ENCODE results near the gene PAX7.

PAX7 gene

GRCh38 chr1:18719786-18720451, 89.3 kb downstream of the PAX7 start:
- Histone ChIP-seq H3K9ac (ENCODE audit: low read depth, low read length) (no peak overlapping the region), H3K9me3 (ENCODE audit: insufficient read depth, low read length, severe bottlenecking) (no peaks in the 10 kb centered on the region), H3K27me3 (ENCODE audit: insufficient read depth, low read length, poor library complexity) (peaks cover 33% of the 10 kb centered on the region), H3K27ac (ENCODE audit: low read length) (no peak overlapping the region), H3K4me1 (ENCODE audit: insufficient read depth, low read length) (no peaks in the 10 kb centered on the region), H3K4me2 (ENCODE audit: insufficient read depth, low read length) (no peak overlapping the region), H4K20me1 (ENCODE audit: insufficient read depth, low read length) (peaks cover 3% of the 10 kb centered on the region), H3K79me2 (ENCODE audit: insufficient read depth, low read length) (no peaks in the 10 kb centered on the region), H2AFZ (ENCODE audit: low read depth, low read length) (no peak overlapping the region), H3K36me3 (ENCODE audit: insufficient read depth, low read length) (no peaks in the 10 kb centered on the region), H3K4me3 (ENCODE audit: low read depth in 1 of 2, low read length in 2 of 2) (no peak overlapping the region)
- DNase-seq (no peak), ATAC-seq (ENCODE audit: insufficient read depth, low read depth) (no peak)
- no peak for TF ChIP-seq CTCF (IDR thresholded peaks at IDR 0.05; ENCODE audit: borderline replicate concordance, extremely low read depth, low read length, poor library complexity, severe bottlenecking)
- TF ChIP-seq EZH2 (IDR thresholded peaks at IDR 0.05; ENCODE audit: borderline replicate concordance, low read depth, low read length, severe bottlenecking): no peak

GRCh38 chr1:18721041-18721440, 90.4 kb downstream of the PAX7 start:
- no peaks in the 10 kb centered on the region for H3K4me1 ChIP-seq (ENCODE audit: insufficient read depth, low read length)
- no peaks in the 10 kb centered on the region for H3K9me3 ChIP-seq (ENCODE audit: insufficient read depth, low read length, severe bottlenecking)
- no peaks in the 10 kb centered on the region for H3K79me2 ChIP-seq (ENCODE audit: insufficient read depth, low read length)
- TF ChIP-seq EZH2 (IDR thresholded peaks at IDR 0.05; ENCODE audit: borderline replicate concordance, low read depth, low read length, severe bottlenecking) (no peak), CTCF (IDR thresholded peaks at IDR 0.05; ENCODE audit: borderline replicate concordance, extremely low read depth, low read length, poor library complexity, severe bottlenecking) (no peak)
- H2AFZ ChIP-seq (ENCODE audit: low read depth, low read length): no peak overlapping the region
- no peak for DNase-seq
- no peak overlapping the region for H3K4me3 ChIP-seq (ENCODE audit: low read depth in 1 of 2, low read length in 2 of 2)
- no peak overlapping the region for H3K9ac ChIP-seq (ENCODE audit: low read depth, low read length)
- H3K27me3 ChIP-seq (ENCODE audit: insufficient read depth, low read length, poor library complexity): peaks cover 23% of the 10 kb centered on the region
- H3K4me2 ChIP-seq (ENCODE audit: insufficient read depth, low read length): no peak overlapping the region
- ATAC-seq (ENCODE audit: insufficient read depth, low read depth): no peak
- H4K20me1 ChIP-seq (ENCODE audit: insufficient read depth, low read length): peaks cover under 1% of the 10 kb centered on the region
- H3K36me3 ChIP-seq (ENCODE audit: insufficient read depth, low read length): no peaks in the 10 kb centered on the region
- H3K27ac ChIP-seq (ENCODE audit: low read length): no peak overlapping the region

GRCh38 chr1:18721776-18722175, 91.1 kb downstream of the PAX7 start:
- H3K27ac ChIP-seq (ENCODE audit: low read length): no peak overlapping the region
- no peaks in the 10 kb centered on the region for H3K4me1 ChIP-seq (ENCODE audit: insufficient read depth, low read length)
- no peaks in the 10 kb centered on the region for H3K36me3 ChIP-seq (ENCODE audit: insufficient read depth, low read length)
- DNase-seq (no peak), ATAC-seq (ENCODE audit: insufficient read depth, low read depth) (no peak)
- H3K9me3 ChIP-seq (ENCODE audit: insufficient read depth, low read length, severe bottlenecking): no peaks in the 10 kb centered on the region
- H3K27me3 ChIP-seq (ENCODE audit: insufficient read depth, low read length, poor library complexity): peaks cover 20% of the 10 kb centered on the region
- TF ChIP-seq CTCF (IDR thresholded peaks at IDR 0.05; ENCODE audit: borderline replicate concordance, extremely low read depth, low read length, poor library complexity, severe bottlenecking): no peak
- TF ChIP-seq EZH2 (IDR thresholded peaks at IDR 0.05; ENCODE audit: borderline replicate concordance, low read depth, low read length, severe bottlenecking): no peak
- H3K9ac ChIP-seq (ENCODE audit: low read depth, low read length): no peak overlapping the region
- H3K4me3 ChIP-seq (ENCODE audit: low read depth in 1 of 2, low read length in 2 of 2): no peak overlapping the region
- H2AFZ ChIP-seq (ENCODE audit: low read depth, low read length): no peak overlapping the region
- H4K20me1 ChIP-seq (ENCODE audit: insufficient read depth, low read length): no peaks in the 10 kb centered on the region; the same call in none of the 2 replicates
- H3K79me2 ChIP-seq (ENCODE audit: insufficient read depth, low read length): no peaks in the 10 kb centered on the region
- H3K4me2 ChIP-seq (ENCODE audit: insufficient read depth, low read length): no peak overlapping the region
